Measurements from ENCODE around the gene ZNF496. TPM values are rescaled to one million over a fixed set of nuclear protein-coding genes. Genes with fewer than 3 reads are reported as not detected.
A peak's percentile ranks its signal among the peaks of the same experiment; 100 is the strongest.
"Not testable (repeated sequence)": the region's sequence is repeated elsewhere in the genome, so short reads cannot be mapped to it uniquely, and the experiment has no call there.

The ZNF496 gene
- total RNA-seq, 3 donors from 2014 or later (not counting 1 experiment from before 2014, with no cell fraction given): 25.6 to 33.0 (median 27.9) TPM

DNA sequence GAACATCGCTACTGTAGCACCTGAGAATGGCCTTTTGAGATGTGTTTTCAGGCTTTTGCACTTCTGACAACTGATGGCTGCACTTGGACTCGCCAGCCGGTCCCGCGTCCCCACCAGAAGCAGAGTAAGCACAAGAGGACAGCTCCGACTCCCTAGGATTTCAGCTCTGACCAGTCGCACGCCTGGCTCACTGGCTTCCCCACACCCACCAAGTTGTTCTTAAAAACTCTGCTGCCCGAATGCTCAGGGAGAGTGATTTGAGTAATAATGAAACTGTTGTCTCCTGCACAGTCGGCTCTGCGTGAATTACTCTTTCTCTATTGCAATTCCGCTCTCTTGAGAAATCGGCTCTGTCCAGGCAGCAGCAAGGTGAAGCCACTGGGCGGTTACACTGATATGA is 44.1 kb upstream of the ZNF496 start:
- peaks cover 0 to 7% of the 10 kb centered on the region in 2 donors for H3K27me3 Mint-ChIP-seq (ENCODE audit: low read depth in 2 of 2)
- no peaks in the 10 kb centered on the region for H3K36me3 Mint-ChIP-seq
- no peak overlapping the region for H3K27ac Mint-ChIP-seq
- Histone ChIP-seq H3K4me1 (ENCODE audit: control insufficient read depth, insufficient read depth, low read length) (peaks cover 4% of the 10 kb centered on the region), H3K27ac (ENCODE audit: low read length) (no peak overlapping the region), H3K27me3 (ENCODE audit: control insufficient read depth, insufficient read depth, low read length) (no peaks in the 10 kb centered on the region), H3K4me3 (ENCODE audit: low read length) (no peak overlapping the region), H3K36me3 (ENCODE audit: control insufficient read depth, insufficient read depth, low read length) (no peaks in the 10 kb centered on the region), H3K9me3 (ENCODE audit: control insufficient read depth, insufficient read depth, low read length) (no peaks in the 10 kb centered on the region)
- H3K4me3 Mint-ChIP-seq: no peak overlapping the region
- H3K9me3 Mint-ChIP-seq: no peaks in the 10 kb centered on the region
- peaks cover 0 to 4% of the 10 kb centered on the region in 2 donors for H3K4me1 Mint-ChIP-seq
- TF ChIP-seq, protein P1, sequence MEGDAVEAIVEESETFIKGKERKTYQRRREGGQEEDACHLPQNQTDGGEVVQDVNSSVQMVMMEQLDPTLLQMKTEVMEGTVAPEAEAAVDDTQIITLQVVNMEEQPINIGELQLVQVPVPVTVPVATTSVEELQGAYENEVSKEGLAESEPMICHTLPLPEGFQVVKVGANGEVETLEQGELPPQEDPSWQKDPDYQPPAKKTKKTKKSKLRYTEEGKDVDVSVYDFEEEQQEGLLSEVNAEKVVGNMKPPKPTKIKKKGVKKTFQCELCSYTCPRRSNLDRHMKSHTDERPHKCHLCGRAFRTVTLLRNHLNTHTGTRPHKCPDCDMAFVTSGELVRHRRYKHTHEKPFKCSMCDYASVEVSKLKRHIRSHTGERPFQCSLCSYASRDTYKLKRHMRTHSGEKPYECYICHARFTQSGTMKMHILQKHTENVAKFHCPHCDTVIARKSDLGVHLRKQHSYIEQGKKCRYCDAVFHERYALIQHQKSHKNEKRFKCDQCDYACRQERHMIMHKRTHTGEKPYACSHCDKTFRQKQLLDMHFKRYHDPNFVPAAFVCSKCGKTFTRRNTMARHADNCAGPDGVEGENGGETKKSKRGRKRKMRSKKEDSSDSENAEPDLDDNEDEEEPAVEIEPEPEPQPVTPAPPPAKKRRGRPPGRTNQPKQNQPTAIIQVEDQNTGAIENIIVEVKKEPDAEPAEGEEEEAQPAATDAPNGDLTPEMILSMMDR (IDR thresholded peaks at IDR 0.05): no peak
- ATAC-seq (no peak), DNase-seq (no peak)
- intact Hi-C loops (cut with micrococcal nuclease): no loop called here
- WGBS (ENCODE audit: insufficient coverage): 92% methylated on average over 14 of the region's 14 CpGs

DNA sequence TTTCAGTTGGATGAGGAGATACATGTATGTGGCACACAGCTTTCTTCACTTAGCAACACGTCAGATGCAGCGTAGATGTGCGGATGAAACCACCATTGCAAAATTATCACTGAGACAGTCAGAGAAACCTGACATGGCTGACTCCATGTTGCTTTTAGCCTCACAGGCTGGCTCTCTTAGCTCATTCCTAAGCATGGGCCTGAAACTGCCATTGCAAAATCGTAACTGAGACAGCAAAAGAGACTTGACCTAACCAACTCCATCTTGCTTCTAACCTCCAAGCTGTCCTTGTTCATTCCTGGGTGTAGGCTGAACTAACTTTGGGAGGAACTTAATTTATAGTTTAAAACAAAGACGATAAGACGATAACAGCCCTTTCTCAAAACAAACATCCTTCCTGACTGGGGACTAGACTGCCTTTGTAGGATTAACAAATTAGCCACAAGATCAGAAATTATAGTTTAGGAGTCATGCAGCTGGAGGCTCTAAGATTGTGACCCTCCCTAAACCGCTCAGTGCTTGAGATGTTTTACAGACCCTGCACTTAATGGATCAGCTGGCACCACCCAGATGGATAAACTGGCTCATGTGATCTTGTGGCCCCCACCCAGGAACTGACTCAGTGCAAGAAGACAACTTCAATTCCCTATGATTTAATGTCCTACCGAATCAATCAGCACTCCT is 43.1 kb upstream of the ZNF496 start:
- H3K4me3 ChIP-seq (ENCODE audit: low read length); H3K9me3 Mint-ChIP-seq; H3K4me1 ChIP-seq (ENCODE audit: control insufficient read depth, insufficient read depth, low read length); H3K4me1 Mint-ChIP-seq; H3K27ac Mint-ChIP-seq; H3K27ac ChIP-seq (ENCODE audit: low read length); H3K9me3 ChIP-seq (ENCODE audit: control insufficient read depth, insufficient read depth, low read length); H3K36me3 ChIP-seq (ENCODE audit: control insufficient read depth, insufficient read depth, low read length); ATAC-seq; H3K4me3 Mint-ChIP-seq; H3K27me3 Mint-ChIP-seq (ENCODE audit: low read depth in 2 of 2); DNase-seq; H3K27me3 ChIP-seq (ENCODE audit: control insufficient read depth, insufficient read depth, low read length); H3K36me3 Mint-ChIP-seq: not testable (repeated sequence)
- WGBS (ENCODE audit: insufficient coverage): 88% methylated on average over 7 of the region's 8 CpGs
- intact Hi-C loops (cut with micrococcal nuclease): loop anchor here (5.0 kb wide), 1 partner anchor 203 kb away; no protein-coding TSS in a partner anchor

DNA sequence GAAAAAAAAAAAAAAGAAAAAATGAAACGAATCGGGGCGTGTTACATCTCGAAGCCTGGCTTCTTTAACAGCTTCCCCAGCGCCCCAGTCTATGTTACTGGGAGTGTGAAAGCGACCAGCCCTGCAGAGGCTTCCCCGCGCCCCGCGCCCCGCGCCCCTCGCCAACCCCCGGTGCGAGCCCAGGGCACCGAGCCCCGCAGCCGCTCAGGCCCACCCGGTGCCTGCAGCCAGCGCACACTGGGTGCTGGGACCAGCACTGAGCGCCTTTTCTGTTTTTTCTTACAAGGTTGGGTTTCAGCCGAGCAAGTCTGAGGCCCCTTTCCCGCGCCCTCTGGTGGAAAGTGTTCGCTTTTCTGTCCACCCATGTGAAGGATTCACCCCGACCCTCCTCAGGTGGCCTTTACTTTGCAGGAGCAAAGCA is 42.1 kb upstream of the ZNF496 start:
- peaks cover 0 to 7% of the 10 kb centered on the region in 2 donors for H3K27me3 Mint-ChIP-seq (ENCODE audit: low read depth in 2 of 2)
- no peaks in the 10 kb centered on the region for H3K36me3 ChIP-seq (ENCODE audit: control insufficient read depth, insufficient read depth, low read length)
- peak; percentile 35 to 76 for DNase-seq
- no peak overlapping the region for H3K27ac ChIP-seq (ENCODE audit: low read length)
- no peaks in the 10 kb centered on the region for H3K9me3 ChIP-seq (ENCODE audit: control insufficient read depth, insufficient read depth, low read length)
- H3K4me3 ChIP-seq (ENCODE audit: low read length): no peak overlapping the region
- H3K4me1 Mint-ChIP-seq: peaks cover 0 to 4% of the 10 kb centered on the region in 2 donors
- intact Hi-C loops (cut with micrococcal nuclease): loop anchor here (5.0 kb wide), 1 partner anchor 204 kb away; no protein-coding TSS in a partner anchor
- peaks cover 4% of the 10 kb centered on the region for H3K4me1 ChIP-seq (ENCODE audit: control insufficient read depth, insufficient read depth, low read length)
- 25% methylated on average over 26 of the region's 26 CpGs for WGBS (ENCODE audit: insufficient coverage)
- no peak overlapping the region for H3K27ac Mint-ChIP-seq
- H3K36me3 Mint-ChIP-seq: no peaks in the 10 kb centered on the region
- peak overlapping the region; percentile 52 for H3K4me3 Mint-ChIP-seq
- H3K27me3 ChIP-seq (ENCODE audit: control insufficient read depth, insufficient read depth, low read length): no peaks in the 10 kb centered on the region
- TF ChIP-seq, protein P1 (IDR thresholded peaks at IDR 0.05): peak; percentile 50
- peak; percentile 75 to 84 (median 79) for ATAC-seq
- no peaks in the 10 kb centered on the region for H3K9me3 Mint-ChIP-seq

DNA sequence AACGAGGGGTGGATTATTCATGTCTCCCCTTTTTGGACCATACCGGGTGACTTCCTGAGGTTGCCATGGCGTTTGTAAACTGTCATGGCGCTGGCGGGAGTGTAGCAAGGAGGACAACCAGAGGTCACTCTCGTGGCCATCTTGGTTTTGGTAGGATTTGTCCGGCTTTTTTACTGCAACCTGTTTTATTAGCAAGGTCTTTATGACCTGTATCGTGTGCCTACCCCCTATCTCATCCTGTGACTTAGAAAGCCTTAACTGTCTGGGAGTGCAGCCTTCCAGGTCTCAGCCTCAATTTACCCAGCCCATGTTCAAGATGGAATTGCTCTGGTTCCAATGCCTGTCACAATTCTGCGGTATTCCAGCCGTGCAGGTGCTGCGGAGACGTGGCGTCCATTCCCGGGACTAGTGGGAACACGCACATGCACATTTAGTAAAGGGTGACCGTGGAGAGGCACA is 40.2 kb upstream of the ZNF496 start:
- Mint-ChIP-seq H3K27me3 (ENCODE audit: low read depth in 2 of 2) (peaks cover 0 to 3% of the 10 kb centered on the region in 2 donors), H3K4me1 (peaks cover 4 to 7% of the 10 kb centered on the region in 2 donors), H3K9me3 (no peaks in the 10 kb centered on the region), H3K36me3 (no peaks in the 10 kb centered on the region), H3K4me3 (no peak overlapping the region), H3K27ac (no peak overlapping the region)
- intact Hi-C loops (cut with micrococcal nuclease): loop anchor here (1.0 to 5.0 kb wide), 2 partner anchors 115 to 205 kb away; no protein-coding TSS in a partner anchor
- WGBS (ENCODE audit: insufficient coverage): 90% methylated on average over 16 of the region's 16 CpGs
- H3K4me3 ChIP-seq (ENCODE audit: low read length): no peak overlapping the region
- no peak overlapping the region for H3K27ac ChIP-seq (ENCODE audit: low read length)
- H3K36me3 ChIP-seq (ENCODE audit: control insufficient read depth, insufficient read depth, low read length): no peaks in the 10 kb centered on the region
- DNase-seq (no peak), ATAC-seq (no peak)
- TF ChIP-seq, protein P1 (IDR thresholded peaks at IDR 0.05): no peak
- H3K9me3 ChIP-seq (ENCODE audit: control insufficient read depth, insufficient read depth, low read length): no peaks in the 10 kb centered on the region
- no peaks in the 10 kb centered on the region for H3K27me3 ChIP-seq (ENCODE audit: control insufficient read depth, insufficient read depth, low read length)
- peaks cover 4% of the 10 kb centered on the region for H3K4me1 ChIP-seq (ENCODE audit: control insufficient read depth, insufficient read depth, low read length)

Data from natural killer cell (primary cell).